Lung (tissue), 12 donors: ENCODE data around the gene TRMT1L. TPM values are rescaled to one million over a fixed set of nuclear protein-coding genes. Genes with fewer than 3 reads are reported as not detected.

Experiments used
- ATAC-seq: fragments of 200-7000 bp; cut with Tn5 transposase; one replicate; pipeline ENCODE4 v1.9.1; 2020; ENCODE audit warnings: moderate number of reproducible peaks; ENCODE audit not compliant: insufficient read depth, low FRiP score
- DNase-seq, 3 donors: peaks; one replicate each; pipeline ENCODE4 v3.0.0-alpha.2; 2013 to 2017
- H3K27ac ChIP-seq, 2 donors: one replicate each; pipeline ENCODE4 v1.5.1; 2013; ENCODE audit warnings: mild to moderate bottlenecking in 2 of 2, moderate library complexity in 2 of 2, control low read depth in 1 of 2, inconsistent platforms in 1 of 2, low read depth in 1 of 2, low read length in 1 of 2
- H3K27me3 ChIP-seq, 3 donors: one replicate each; pipeline ENCODE4 v1.5.1; 2013; ENCODE audit warnings: low read length in 2 of 3; ENCODE audit not compliant: control insufficient read depth in 3 of 3, insufficient read depth in 3 of 3
- H3K36me3 ChIP-seq, 4 donors: one replicate each; pipeline ENCODE4 v1.5.1; 2013; ENCODE audit warnings: low read length in 4 of 4, mild to moderate bottlenecking in 1 of 4, moderate library complexity in 1 of 4; ENCODE audit not compliant: control insufficient read depth in 4 of 4, insufficient read depth in 4 of 4
- H3K4me1 ChIP-seq, 5 donors: one replicate each; pipeline ENCODE4 v1.5.1; 2013; ENCODE audit warnings: low read length in 5 of 5, mild to moderate bottlenecking in 2 of 5, moderate library complexity in 1 of 5; ENCODE audit not compliant: control insufficient read depth in 5 of 5, insufficient read depth in 5 of 5
- H3K4me3 ChIP-seq: one replicate; pipeline ENCODE4 v1.5.1; 2013; ENCODE audit warnings: mild to moderate bottlenecking, control low read depth, moderate library complexity
- H3K9ac ChIP-seq, 2 donors: one replicate each; pipeline ENCODE4 v1.5.1; 2013; ENCODE audit warnings: low read length in 2 of 2, control low read depth in 1 of 2; ENCODE audit not compliant: insufficient read depth in 1 of 2
- H3K9me3 ChIP-seq, 4 donors: one replicate each; pipeline ENCODE4 v1.5.1; 2013; ENCODE audit warnings: low read length in 3 of 4, mild to moderate bottlenecking in 1 of 4, moderate library complexity in 1 of 4; ENCODE audit not compliant: control insufficient read depth in 4 of 4, insufficient read depth in 3 of 4
- CTCF ChIP-seq: IDR thresholded peaks from 2 replicates; pipeline ENCODE4 v1.5.1; 2012; ENCODE audit warnings: mild to moderate bottlenecking; ENCODE audit errors: control extremely low read depth, extremely low read depth
- WGBS, 2 donors: extraction: QIAGEN DNeasy Blood & Tissue Kit; methylation state at CpG; one replicate each; pipeline ENCODE4 v1.1.7; 2013; 5-methylcytosine and 5-hydroxymethylcytosine counted together
- polyA plus RNA-seq, 2 donors: library from polyadenylated mRNA; stranded (reverse); fragments of 200-250 nt; gene quantifications; one replicate each; pipeline ENCODE4 v1.2.1, GENCODE V29; 2013
- total RNA-seq, 2 donors: library from RNA; depleted of rRNA in 1 of 2; stranded (reverse); fragments of >200 nt in 1 of 2; gene quantifications; one replicate each; pipeline ENCODE4 v1.2.1, GENCODE V29; 2014 to 2021
- donor health status: control.
- donor health status: control.
- donor health status: Bipolar disorder and iron deficiency.
- donor health status: healthy.
- donor health status: DM: yes; HTN: yes; CAD: no.

TRMT1L gene
- total and polyA plus RNA-seq, 4 donors, result 5.8 to 30.3 (median 13.0) TPM

- no peaks in the 10 kb centered on the region for H3K27me3 ChIP-seq
- H3K4me1 ChIP-seq, result peaks cover 0 to 4% (median 0%) of the 10 kb centered on the region in 5 donors
- DNase-seq (no peak), ATAC-seq (no peak)
- peaks cover 2 to 9% (median 5%) of the 10 kb centered on the region in 4 donors for H3K36me3 ChIP-seq
- no peak overlapping the region for H3K27ac ChIP-seq
- TF ChIP-seq CTCF, result no peak
- peaks cover 0 to 2% (median under 1%) of the 10 kb centered on the region in 4 donors for H3K9me3 ChIP-seq
- H3K9ac ChIP-seq, result no peak overlapping the region
- H3K4me3 ChIP-seq, result no peak overlapping the region
Measured at GRCh38 chr1:185087746-185088145, 69.0 kb downstream of the TRMT1L start.

GRCh38 chr1:185087101-185087500, 69.7 kb downstream of the TRMT1L start:
- Histone ChIP-seq H3K4me3 (no peak overlapping the region), H3K9ac (no peak overlapping the region), H3K9me3 (peaks cover 0 to 2% (median under 1%) of the 10 kb centered on the region in 4 donors), H3K4me1 (peaks cover 0 to 4% (median 0%) of the 10 kb centered on the region in 5 donors), H3K36me3 (peaks cover 2 to 9% (median 4%) of the 10 kb centered on the region in 4 donors), H3K27ac (no peak overlapping the region), H3K27me3 (no peaks in the 10 kb centered on the region)
- DNase-seq (no peak), ATAC-seq (no peak)
- 94 to 99% methylated on average over 1 of the region's 1 CpG for WGBS, 2 donors
- no peak for TF ChIP-seq CTCF

DNA sequence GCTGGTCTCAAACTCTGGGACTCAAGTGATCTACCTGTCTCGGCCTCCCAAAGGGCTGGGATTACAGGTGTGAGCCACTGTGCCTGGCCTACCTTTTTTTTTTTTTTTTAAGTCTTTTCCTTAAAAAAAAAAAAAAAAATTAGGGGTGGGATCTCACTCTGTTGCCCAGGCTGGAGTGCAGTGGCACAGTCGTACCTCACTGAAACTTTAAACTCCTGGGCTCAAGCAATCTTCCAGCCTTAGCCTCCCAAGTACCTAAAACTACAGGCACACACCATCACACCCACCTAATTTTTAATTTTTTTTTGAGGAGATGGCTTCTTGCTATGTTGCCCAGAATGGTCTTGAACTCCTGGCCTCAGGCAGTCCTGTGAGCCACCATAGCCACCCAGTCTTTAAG, 72.9 kb downstream of the TRMT1L start:
- ATAC-seq, result no peak
- peaks cover 0 to 2% (median 0%) of the 10 kb centered on the region in 4 donors for H3K9me3 ChIP-seq
- H3K27ac ChIP-seq, result no peak overlapping the region
- H3K36me3 ChIP-seq, result peaks cover 0 to 3% (median 0%) of the 10 kb centered on the region in 4 donors
- H3K4me3 ChIP-seq, result no peak overlapping the region
- H3K4me1 ChIP-seq, result peaks cover 0 to 6% (median 0%) of the 10 kb centered on the region in 5 donors
- TF ChIP-seq CTCF, result no peak
- H3K27me3 ChIP-seq, result no peaks in the 10 kb centered on the region
- WGBS, 2 donors, result 96 to 98% methylated on average over 2 of the region's 2 CpGs
- DNase-seq, result no peak
- no peak overlapping the region for H3K9ac ChIP-seq

DNA sequence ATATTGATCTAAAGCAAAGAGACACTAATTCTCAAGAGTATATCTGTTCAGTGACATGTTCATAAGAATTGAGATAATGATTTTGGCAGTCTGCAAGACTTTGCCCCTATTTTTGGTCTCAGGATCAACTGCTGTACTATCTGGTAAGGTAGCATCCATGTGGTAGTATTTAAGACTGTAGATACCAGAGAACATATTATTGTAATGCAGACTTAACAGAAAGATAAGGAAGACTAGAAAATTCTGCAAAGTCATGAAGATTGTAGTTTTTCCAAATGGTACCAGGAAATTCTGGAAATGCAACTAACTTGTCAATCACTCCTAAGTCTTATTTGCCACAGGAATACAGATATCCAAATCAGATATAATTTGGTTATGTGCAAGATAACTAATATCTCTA, 76.3 kb downstream of the TRMT1L start:
- H3K27me3 ChIP-seq, result no peaks in the 10 kb centered on the region
- H3K4me1 ChIP-seq, result peaks cover 0 to 2% (median 0%) of the 10 kb centered on the region in 5 donors
- no peak overlapping the region for H3K27ac ChIP-seq
- no peaks in the 10 kb centered on the region for H3K36me3 ChIP-seq
- H3K4me3 ChIP-seq, result no peak overlapping the region
- DNase-seq (no peak), ATAC-seq (no peak)
- H3K9ac ChIP-seq, result no peak overlapping the region
- TF ChIP-seq CTCF, result no peak
- H3K9me3 ChIP-seq, result no peaks in the 10 kb centered on the region
